NCI-H2171 (cell line): ENCODE data around the gene PA2G4.
"Not testable (repeated sequence)": the region's sequence is repeated elsewhere in the genome, so short reads cannot be mapped to it uniquely, and the experiment has no call there.

Experiments used
- DNase-seq: peaks from one replicate; lab custom pipeline; 2025; lab: John Stamatoyannopoulos, UW

The PA2G4 gene

DNA sequence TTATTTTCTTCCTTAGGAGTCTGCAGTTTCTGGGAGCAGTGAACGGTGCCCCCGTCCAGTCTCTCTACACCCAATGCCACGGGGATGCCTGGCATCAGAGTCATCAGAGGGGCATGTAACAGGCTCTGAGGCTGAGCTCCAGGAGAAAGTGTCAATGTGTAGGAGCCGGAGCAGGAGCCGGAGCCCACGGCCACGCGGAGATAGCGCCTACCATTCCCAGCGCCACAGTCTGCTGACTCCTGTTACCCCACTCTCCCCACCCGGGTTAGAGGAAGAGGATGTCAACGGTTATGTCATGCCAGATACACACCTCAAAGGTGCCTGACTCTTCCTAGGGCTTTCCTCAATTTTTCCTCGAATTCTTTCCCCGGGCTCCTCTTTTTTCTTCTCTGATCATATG lies 3.3 kb upstream of the PA2G4 start:
- no peak for DNase-seq

DNA sequence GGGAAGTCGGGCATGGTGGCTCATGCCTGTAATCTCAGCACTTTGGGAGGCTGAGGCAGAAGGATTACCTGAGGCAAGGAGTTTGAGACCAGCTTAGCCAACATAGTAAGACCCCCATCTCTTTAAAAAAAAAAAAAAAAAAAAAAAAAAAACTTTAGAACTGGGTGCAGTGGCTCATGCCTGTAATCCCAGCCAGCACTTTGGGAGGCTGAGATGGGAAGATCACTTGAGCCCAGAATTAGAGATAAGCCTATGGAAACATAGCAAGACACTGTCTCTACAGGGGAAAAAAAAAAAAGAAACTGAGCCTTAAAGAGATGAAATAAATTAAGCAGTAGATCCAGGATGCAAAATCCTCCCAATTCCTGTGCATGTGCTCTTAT lies 1.7 kb upstream of the PA2G4 start:
- no peak for DNase-seq

DNA sequence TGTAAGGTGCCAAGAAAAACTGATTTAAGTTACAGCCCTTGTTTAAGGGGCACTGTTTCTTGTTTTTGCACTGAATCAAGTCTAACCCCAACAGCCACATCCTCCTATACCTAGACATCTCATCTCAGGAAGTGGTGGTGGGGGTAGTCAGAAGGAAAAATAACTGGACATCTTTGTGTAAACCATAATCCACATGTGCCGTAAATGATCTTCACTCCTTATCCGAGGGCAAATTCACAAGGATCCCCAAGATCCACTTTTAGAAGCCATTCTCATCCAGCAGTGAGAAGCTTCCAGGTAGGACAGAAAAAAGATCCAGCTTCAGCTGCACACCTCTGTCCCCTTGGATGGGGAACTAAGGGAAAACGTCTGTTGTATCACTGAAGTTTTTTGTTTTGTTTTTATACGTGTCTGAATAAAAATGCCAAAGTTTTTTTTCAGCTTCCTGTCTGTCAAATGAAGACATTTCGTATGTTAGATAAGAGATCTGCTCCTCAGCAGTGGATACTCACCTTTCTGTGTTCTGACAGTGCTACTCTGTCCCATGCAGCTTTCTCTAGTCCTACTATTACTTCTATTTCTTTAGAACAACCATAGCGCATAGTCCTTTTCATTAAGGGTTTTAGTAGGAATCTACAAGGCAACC lies 1.2 kb upstream of the PA2G4 start:
- no peak for DNase-seq

- DNase-seq = no peak
Measured at GRCh38 chr12:56103823-56104108, 593 bp upstream of the PA2G4 start.

DNA sequence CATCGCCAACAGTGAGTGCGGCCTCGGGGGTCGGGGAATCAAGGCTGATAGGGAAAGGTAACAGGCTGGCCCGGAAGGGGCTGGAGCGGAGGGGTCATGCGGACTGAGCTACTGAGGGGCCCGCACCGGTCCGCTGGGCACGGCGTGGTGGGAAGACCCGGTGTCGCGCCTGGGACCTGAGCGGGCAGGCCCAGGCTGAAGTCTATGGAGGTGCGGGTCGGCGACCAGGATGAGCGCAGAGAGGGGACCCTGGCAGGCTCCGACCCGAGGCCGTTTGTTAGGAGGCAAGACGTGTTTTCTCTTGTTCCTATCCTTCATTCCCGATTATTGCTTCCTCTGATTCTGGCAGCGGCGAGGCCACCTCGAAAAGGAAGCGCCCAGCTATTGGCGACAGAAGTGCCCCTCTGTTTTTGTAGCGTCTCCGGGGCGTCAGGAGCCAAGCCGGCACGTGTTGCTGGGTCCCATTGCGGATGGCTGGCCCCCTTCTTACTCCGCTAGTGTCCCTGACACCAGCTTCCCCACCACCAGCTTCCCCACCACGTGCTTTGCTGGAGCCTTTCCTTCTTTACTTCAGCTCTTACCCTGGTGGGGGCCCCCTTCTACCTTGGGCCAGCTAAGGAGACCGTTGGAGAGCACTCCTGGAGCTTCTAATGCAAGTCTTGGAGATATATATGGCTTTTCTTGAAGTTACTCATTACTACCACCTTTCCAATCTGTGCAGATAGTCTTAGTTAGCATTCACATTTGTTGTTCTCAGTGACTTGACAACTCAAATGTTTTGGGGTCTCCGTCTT lies 653 bp downstream of the PA2G4 start:
- DNase-seq = no peak

GRCh38 chr12:56105609-56105902 lies 1.2 kb downstream of the PA2G4 start:
- no peak for DNase-seq

GRCh38 chr12:56107242-56107641 lies 2.9 kb downstream of the PA2G4 start:
- no peak for DNase-seq

DNA sequence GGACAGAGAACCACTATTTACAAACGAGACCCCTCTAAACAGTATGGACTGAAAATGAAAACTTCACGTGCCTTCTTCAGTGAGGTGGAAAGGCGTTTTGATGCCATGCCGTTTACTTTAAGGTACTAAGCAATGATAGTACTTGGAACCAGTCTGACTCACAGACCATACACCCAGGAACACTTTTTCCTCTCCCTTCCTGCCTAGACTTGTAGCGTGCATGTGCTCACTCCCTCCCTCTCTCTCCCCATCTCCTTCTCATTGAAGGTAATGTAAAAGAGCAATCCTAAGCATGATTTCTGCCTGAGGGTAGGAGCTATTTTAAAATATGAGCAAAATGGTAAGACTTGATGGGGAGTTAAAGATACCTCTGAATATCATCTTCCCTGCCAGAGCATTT lies 6.2 kb downstream of the PA2G4 start:
- DNase-seq = no peak

DNA sequence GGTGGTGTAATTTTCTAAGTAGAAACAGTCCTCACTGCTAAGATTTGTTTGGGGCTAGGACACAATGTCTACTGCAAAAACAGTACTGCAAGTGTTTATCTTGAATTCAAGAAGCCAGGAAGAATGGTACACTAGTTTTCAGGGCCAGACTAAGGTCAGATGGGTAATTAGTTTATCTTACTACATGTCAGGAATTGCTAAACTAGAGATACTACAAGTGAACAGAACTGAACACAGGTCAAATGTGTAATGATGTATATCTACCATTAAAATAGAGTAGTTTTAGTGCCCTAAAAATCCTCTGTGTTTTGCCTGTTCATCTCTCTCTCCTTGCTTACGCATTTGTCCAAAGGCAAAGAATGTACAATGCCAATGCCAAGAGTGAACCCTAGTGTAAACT lies 9.7 kb downstream of the PA2G4 start:
- DNase-seq = no peak

DNA sequence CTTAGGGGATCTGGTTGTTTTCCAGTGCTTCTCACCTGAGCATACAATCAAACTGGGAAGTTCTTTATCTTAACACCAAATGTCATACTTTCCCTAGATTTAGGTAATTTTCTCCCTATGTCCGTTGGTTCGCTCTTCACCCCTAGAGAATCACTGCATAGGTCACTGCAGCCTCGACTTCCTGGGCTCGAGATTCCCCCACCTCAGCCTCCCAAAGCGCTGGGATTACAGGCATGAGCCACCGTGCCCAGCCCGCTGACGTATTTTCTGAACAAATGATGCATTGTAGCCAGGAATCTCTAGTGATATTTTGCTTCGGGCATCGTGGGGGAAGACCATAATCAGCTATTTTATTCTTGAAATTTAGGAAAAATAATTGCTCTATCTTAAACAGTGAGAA lies 11.0 kb downstream of the PA2G4 start:
- no peak for DNase-seq

DNA sequence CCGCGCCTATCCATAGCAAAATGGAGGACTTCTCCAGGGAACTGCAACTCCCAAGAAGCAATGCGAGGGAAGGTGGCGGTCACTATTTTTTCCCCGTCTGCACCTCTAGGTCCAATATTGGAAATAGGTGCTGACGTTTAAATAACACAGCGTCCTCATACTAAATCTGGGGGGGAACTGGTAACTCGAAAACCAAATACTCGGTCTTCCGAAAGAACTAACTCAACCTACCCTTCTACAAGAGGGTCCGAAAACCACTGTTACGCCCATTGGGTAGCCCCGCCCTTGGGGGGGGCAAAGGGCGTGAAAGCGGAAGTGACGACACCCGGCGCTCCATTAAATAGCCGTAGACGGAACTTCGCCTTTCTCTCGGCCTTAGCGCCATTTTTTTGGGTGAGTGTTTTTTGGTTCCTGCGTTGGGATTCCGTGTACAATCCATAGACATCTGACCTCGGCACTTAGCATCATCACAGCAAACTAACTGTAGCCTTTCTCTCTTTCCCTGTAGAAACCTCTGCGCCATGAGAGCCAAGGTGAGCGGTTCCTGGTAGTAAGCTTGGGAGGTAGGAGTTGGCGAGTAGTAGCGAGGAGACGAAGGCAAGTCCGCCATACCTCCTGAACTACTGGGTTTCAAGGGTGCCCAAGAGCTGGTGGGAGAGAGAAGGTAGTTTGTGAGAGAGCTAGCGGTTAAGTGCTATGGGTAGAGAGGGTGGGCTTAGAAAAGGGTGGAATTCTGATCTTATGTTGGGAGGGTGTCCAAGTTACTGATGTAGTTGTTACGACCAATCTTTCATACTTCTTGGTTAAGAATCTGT lies 12.1 kb downstream of the PA2G4 start, which contains the start of gene RPL41:
Gene RPL41, plus strand, starts transcription at position 367 of the 815 bp plus-strand sequence.
- peak; percentile 91 for DNase-seq

- DNase-seq = not testable (repeated sequence)
Measured at GRCh38 chr12:56117082-56117706, 12.8 kb downstream of the PA2G4 start.

GRCh38 chr12:56117778-56118687 lies 13.7 kb downstream of the PA2G4 start, which contains the start of gene ZC3H10:
Gene ZC3H10, plus strand, starts transcription at chr12:56118266. Its CDS starts 2,297 bp downstream, at chr12:56120563.
- DNase-seq = peak; percentile 99

DNA sequence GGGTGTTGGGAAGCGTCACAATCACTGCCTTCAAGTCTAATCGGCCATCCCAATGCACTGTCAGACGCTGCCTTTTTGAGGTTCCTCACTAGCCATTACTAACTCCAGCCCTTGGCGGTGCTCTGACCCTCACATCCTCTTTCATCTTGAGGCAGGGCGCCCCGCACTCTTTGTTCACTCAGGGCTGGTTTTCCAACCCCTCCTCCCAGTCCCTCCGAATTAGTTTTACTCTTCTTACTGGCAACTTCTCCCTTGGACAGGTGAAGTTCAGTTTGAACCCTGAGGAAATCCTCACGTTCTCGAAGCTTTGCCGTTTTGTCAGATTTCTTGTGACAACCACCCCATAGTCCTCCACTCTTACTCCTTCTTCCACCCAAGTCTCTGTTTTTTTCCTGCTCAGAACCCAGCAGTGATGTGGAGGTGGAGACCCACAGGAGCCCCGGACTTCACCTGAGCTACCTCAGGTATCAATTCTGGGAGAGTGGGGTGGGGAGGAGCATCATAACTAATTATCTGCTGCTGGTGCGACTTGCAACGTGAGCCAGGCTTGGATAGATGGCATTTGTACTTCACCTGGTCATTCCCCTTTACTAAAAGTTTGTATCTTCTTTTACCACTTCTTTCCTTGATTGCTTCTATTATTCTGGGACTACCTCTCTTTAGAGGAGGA lies 14.5 kb downstream of the PA2G4 start:
- no peak for DNase-seq

GRCh38 chr12:56119361-56119796 lies 15.0 kb downstream of the PA2G4 start:
- peak; percentile 59 for DNase-seq

DNA sequence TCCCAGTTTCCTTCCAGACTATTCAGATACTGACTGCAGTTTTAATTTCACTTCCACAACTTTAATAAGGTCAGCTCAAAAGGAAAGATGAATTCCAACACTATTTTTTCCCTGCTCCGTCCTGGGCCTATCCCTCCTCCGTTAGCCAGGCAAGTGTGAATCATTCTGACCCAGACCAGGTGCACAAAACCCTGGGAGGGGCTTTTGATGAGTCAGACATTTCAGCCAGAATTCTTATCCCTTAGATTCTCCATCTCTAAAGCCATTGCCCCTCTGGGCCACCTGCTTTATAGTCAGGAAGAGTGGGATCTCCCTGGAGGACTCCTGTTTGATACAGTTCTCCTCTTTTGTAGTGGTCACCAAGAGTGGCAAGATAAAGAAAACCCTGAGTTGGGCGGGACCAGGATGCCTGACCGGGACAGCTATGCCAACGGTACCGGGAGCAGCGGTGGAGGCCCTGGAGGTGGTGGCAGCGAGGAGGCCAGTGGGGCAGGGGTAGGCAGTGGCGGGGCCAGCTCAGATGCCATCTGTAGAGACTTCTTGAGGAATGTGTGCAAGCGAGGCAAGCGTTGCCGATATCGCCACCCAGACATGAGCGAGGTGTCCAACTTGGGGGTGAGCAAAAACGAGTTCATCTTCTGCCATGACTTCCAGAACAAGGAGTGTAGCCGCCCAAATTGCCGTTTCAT lies 15.9 kb downstream of the PA2G4 start:
- DNase-seq = no peak

- DNase-seq = no peak
Measured at GRCh38 chr12:56121204-56121870, 17.0 kb downstream of the PA2G4 start.

DNA sequence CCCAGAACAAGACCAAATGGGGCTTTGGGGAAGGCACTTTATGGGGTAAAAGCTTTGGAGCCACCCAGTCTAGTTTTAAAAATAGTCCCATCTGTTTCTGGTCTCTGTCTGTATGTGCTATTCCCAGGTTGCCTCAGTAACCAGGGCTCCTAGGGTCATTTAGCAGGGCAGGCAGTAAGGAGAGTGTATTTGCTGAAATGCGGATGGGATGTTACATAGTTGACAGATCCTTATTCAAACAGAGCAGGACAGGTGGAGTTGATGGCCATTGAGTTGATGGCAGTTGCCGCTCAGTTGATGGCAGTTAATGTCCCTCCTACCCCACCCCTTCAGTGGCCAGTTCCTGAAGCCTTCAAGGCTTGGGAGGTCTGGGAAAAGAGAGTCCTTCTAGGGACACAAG lies 18.3 kb downstream of the PA2G4 start:
- DNase-seq = no peak

GRCh38 chr12:56124133-56124532 lies 19.8 kb downstream of the PA2G4 start:
- no peak for DNase-seq

DNA sequence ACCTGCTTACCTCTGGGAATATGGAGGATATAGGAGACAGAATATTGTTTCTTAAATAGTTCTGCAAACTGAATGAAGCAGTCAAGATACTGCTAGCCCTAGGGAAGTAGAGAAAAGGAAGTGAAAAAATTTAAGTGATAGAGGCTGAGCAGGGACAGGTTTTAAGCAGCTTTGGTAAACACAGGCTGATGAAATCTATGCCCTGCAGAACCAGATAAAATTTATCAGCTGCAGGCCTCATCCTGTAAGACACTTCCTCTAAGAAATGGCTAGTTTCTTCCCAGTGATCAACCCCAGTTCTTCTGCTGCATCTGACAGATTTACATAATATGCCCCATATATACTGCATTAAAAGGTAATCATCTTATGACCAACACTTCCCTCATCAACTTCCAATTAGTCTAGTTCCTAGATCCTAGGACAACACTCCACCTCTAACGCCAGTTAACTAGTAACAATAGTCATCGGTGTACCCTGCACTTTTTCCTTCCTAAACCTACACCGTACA lies 22.4 kb downstream of the PA2G4 start:
- DNase-seq = no peak
